ENCODE data around the gene GIPC2.

GIPC2 gene

DNA sequence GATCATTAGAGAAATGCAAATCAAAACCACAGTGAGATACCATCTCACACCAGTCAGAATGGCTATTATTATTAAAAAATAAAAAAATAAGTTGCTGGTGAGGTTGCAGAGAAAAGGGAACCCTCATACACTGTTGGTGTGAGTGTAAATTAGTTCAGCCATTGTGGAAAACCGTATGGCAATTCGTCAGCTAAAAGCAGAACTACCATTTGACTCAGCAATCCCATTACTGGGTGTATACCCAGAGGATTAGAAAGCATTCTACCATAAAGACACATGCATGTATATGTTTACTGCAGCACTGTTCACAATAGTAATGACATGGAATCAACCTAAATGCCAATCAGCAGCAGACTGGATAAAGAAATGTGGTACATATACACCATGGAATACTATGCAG is 42.2 kb downstream of the GIPC2 start:
- Mint-ChIP-seq H3K27me3 (ENCODE audit: low read depth) (peaks cover 12% of the 10 kb centered on the region), H3K4me3 (no peak overlapping the region), H3K4me1 (ENCODE audit: low read depth) (no peaks in the 10 kb centered on the region), H3K27ac (no peak overlapping the region), H3K36me3 (ENCODE audit: low read depth) (peaks cover 4% of the 10 kb centered on the region), H3K9me3 (peaks cover 25% of the 10 kb centered on the region)
- DNase-seq (ENCODE audit: low spot score), result no peak

DNA sequence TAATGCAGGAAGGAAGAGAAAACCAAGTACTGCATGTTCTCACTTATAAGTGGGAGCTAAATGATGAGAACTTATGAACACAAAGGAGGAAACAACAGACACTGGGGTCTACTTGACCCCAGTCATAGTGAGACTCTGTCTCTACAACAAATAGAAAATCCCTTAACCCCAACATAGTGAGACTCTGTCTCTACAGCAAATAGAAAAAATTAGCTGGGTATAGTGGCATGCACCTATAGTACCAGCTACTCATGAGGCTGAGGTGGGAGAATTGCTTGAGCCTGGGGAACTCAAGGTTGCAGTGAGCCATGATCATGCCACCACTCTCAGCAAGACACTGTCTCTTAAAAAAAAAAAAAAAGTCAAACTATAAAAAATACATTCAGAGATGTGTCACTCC is 42.7 kb downstream of the GIPC2 start:
- peaks cover 4% of the 10 kb centered on the region for H3K36me3 Mint-ChIP-seq (ENCODE audit: low read depth)
- no peaks in the 10 kb centered on the region for H3K4me1 Mint-ChIP-seq (ENCODE audit: low read depth)
- peaks cover 12% of the 10 kb centered on the region for H3K27me3 Mint-ChIP-seq (ENCODE audit: low read depth)
- peaks cover 25% of the 10 kb centered on the region for H3K9me3 Mint-ChIP-seq
- H3K4me3 Mint-ChIP-seq, result no peak overlapping the region
- no peak overlapping the region for H3K27ac Mint-ChIP-seq
- no peak for DNase-seq (ENCODE audit: low spot score)

DNA sequence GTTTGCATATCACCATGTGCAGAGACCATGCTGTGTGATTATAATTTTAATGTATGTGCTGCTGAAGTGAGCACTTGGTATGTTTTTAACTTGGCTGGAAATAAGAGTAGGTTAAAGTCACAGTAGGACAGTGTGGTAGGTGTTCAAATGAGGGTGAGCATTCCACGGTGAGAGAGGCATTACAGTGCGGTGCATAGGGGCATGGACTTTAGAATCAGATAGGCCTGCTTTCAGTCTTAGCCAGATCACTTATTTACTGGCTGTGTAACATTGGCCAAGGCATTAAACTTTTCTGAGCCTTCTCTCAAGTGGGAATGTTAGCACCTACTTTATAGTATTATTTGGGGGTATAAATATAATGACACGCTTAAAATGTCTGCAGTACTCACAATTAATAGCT is 43.2 kb downstream of the GIPC2 start:
- Mint-ChIP-seq H3K27ac (no peak overlapping the region), H3K36me3 (ENCODE audit: low read depth) (peaks cover 4% of the 10 kb centered on the region), H3K27me3 (ENCODE audit: low read depth) (peaks cover 12% of the 10 kb centered on the region), H3K9me3 (peaks cover 25% of the 10 kb centered on the region), H3K4me3 (no peak overlapping the region), H3K4me1 (ENCODE audit: low read depth) (no peaks in the 10 kb centered on the region)
- DNase-seq (ENCODE audit: low spot score), result no peak

DNA sequence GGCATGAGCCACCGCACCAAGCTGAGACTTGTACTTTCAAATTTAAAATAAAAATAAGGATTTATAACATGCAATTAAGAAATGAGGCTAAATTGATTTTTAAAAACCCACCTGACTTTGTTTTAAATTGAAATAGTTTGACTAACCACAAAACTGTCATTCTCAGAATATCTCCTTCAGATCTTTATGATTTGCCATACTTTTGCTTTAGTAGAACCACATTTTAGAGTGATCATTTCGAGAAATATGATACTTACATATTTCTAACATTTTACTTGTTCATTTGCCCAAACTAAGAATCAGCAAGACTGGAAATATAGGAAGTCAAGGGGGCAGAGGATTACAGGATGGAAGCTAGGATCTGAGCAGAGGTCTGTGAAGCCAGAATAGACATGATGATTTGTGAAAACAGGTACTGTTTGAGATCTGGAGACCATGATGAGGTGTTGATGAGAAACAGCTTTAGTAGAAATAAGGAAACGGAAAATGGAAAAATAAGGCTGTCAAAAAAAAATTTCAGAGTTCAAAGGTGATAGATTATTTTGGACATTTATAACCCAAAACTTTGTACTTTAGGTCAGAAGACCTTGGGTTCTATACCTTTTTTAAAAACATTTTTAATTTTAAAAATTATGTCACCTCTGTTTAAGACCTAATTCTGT is 44.8 kb downstream of the GIPC2 start:
- H3K4me1 Mint-ChIP-seq (ENCODE audit: low read depth), result no peaks in the 10 kb centered on the region
- H3K4me3 Mint-ChIP-seq, result no peak overlapping the region
- H3K27me3 Mint-ChIP-seq (ENCODE audit: low read depth), result peaks cover 4% of the 10 kb centered on the region
- H3K9me3 Mint-ChIP-seq, result peaks cover 14% of the 10 kb centered on the region
- no peak for DNase-seq (ENCODE audit: low spot score)
- no peak overlapping the region for H3K27ac Mint-ChIP-seq
- H3K36me3 Mint-ChIP-seq (ENCODE audit: low read depth), result peaks cover 2% of the 10 kb centered on the region

DNA sequence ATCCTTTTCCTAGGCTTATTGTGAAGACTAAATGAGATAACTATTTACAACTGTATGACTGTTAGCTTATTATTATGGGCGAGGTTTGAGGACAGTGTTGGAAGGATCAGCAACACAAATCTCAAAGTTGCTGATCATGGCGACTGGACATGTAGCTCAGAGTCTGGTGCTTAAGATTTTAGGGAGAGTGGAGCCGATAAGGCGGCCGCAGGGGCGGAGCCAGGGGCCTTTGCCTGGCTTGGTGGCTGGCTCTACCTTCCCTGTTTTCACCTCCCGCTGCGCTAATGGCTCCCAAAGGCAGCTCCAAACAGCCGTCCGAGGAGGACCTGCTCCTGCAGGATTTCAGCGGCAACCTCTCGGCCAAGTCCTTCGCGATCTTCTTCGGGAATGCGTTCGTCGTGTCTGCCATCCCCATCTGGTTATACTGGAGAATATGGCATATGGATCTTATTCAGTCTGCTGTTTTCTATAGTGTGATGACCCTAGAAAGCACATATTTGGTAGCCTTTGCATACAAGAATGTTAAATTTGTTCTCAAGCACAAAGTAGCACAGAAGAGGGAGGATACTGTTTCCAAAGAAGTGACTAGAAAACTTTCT is 45.5 kb downstream of the GIPC2 start:
- no peak overlapping the region for H3K27ac Mint-ChIP-seq
- H3K9me3 Mint-ChIP-seq, result peaks cover 7% of the 10 kb centered on the region
- no peak overlapping the region for H3K4me3 Mint-ChIP-seq
- no peaks in the 10 kb centered on the region for H3K4me1 Mint-ChIP-seq (ENCODE audit: low read depth)
- no peak for DNase-seq (ENCODE audit: low spot score)
- H3K27me3 Mint-ChIP-seq (ENCODE audit: low read depth), result peaks cover 4% of the 10 kb centered on the region
- no peaks in the 10 kb centered on the region for H3K36me3 Mint-ChIP-seq (ENCODE audit: low read depth)

DNA sequence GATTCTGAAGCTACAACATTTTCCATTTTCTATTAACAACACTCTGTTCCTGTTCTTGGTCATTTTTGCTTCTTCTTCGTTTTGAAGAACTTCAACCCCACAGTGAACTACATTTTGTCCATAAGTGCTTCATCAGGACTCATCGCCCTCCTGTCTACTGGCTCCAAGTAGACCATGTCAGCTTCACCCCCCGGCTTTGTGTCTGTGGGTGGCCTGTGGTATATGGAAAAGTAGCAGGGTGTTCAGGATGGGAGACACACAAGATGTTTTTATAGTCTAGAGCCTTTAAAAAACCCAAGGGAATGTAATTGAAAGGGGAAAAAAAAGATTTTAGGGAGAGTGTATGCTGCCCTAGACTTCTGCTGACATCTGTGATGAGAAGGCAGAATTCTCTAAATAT is 46.1 kb downstream of the GIPC2 start:
- no peak for DNase-seq (ENCODE audit: low spot score)
- H3K4me3 Mint-ChIP-seq, result no peak overlapping the region
- no peaks in the 10 kb centered on the region for H3K4me1 Mint-ChIP-seq (ENCODE audit: low read depth)
- H3K27me3 Mint-ChIP-seq (ENCODE audit: low read depth), result peaks cover 2% of the 10 kb centered on the region
- H3K36me3 Mint-ChIP-seq (ENCODE audit: low read depth), result no peaks in the 10 kb centered on the region
- no peak overlapping the region for H3K27ac Mint-ChIP-seq
- H3K9me3 Mint-ChIP-seq, result peaks cover 2% of the 10 kb centered on the region

DNA sequence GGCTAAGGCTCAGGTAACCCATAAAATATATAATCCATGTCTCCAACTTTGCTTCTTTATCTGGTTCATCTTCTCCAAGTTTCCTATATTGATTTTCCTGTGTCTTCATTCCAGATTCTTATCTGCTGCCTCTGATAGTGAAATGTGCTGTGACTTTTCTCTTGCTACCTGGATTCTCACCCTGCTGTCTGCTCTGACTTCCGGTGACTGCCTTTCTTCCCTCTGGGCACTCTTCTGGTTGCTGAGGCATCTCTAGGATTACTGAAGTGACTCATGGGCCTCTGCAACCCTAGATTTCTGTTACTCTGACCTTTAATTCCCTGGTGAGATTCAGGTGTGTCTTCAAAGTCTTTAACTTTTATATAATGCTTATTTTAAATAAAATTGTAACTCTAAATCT is 46.9 kb downstream of the GIPC2 start:
- Mint-ChIP-seq H3K27me3 (ENCODE audit: low read depth) (peaks cover 4% of the 10 kb centered on the region), H3K9me3 (no peaks in the 10 kb centered on the region), H3K27ac (no peak overlapping the region), H3K4me1 (ENCODE audit: low read depth) (no peaks in the 10 kb centered on the region), H3K4me3 (no peak overlapping the region), H3K36me3 (ENCODE audit: low read depth) (no peaks in the 10 kb centered on the region)
- DNase-seq (ENCODE audit: low spot score), result no peak

DNA sequence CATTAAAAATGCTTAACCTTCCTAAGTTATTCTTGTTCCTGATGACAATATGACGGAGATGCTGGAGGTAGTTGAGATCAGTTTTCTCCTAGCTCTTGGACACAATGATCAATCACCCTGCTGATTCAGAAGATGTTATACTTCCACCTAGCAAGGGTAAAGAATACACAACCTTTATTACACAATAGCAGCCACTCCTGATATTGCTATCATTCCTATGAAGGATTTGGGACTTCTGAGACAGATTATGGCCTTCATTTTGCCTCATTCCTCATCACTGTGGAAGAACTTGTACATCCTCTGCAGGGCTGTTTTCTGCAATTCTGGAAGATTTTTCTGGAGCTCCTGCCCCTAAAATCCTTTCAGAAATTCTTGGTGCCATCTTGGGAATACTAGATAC is 47.8 kb downstream of the GIPC2 start:
- H3K4me1 Mint-ChIP-seq (ENCODE audit: low read depth), result no peaks in the 10 kb centered on the region
- H3K36me3 Mint-ChIP-seq (ENCODE audit: low read depth), result no peaks in the 10 kb centered on the region
- no peak overlapping the region for H3K4me3 Mint-ChIP-seq
- no peaks in the 10 kb centered on the region for H3K9me3 Mint-ChIP-seq
- DNase-seq (ENCODE audit: low spot score), result no peak
- H3K27ac Mint-ChIP-seq, result no peak overlapping the region
- H3K27me3 Mint-ChIP-seq (ENCODE audit: low read depth), result peaks cover 4% of the 10 kb centered on the region

DNA sequence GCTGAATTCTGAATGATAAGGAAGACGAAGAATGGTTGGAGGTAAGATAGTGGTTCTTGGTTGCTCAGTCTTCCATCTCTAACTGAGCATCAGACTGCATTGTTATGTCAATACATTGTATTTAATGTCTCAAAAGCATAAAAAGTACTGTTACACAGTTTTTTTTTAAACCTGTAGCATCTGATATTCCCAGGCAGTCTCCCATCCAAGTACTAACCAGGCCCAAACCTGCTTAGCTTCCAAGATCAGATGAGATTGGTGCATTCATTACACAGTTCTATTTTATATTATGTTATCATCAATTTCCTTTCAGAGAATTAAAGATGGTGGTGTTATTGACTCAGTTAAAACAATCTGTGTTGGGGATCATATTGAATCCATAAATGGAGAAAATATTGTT is 48.9 kb downstream of the GIPC2 start:
- no peaks in the 10 kb centered on the region for H3K9me3 Mint-ChIP-seq
- no peaks in the 10 kb centered on the region for H3K4me1 Mint-ChIP-seq (ENCODE audit: low read depth)
- H3K27ac Mint-ChIP-seq, result no peak overlapping the region
- H3K36me3 Mint-ChIP-seq (ENCODE audit: low read depth), result no peaks in the 10 kb centered on the region
- H3K4me3 Mint-ChIP-seq, result no peak overlapping the region
- peaks cover 4% of the 10 kb centered on the region for H3K27me3 Mint-ChIP-seq (ENCODE audit: low read depth)
- DNase-seq (ENCODE audit: low spot score), result no peak

DNA sequence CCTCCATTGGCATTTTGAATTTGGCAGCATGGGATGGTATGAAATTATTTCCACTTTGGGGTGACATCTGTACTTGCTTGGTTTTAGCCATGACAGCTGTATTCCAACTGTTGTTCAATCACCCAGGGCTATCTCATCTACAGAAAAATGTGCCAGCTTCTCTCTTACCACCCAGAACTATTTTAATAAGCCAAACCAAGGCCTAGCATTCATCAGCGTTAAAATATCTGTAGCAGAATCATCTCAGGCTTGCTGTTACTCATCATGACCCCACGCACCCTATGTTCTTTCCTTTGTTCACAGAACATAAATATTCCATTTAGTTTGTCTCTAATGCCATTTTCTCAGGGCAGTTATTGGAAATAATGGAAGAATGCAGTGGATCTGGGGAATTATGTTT is 49.8 kb downstream of the GIPC2 start:
- no peak for DNase-seq (ENCODE audit: low spot score)
- Mint-ChIP-seq H3K4me3 (no peak overlapping the region), H3K4me1 (ENCODE audit: low read depth) (no peaks in the 10 kb centered on the region), H3K27ac (no peak overlapping the region), H3K27me3 (ENCODE audit: low read depth) (peaks cover 4% of the 10 kb centered on the region), H3K36me3 (ENCODE audit: low read depth) (no peaks in the 10 kb centered on the region), H3K9me3 (no peaks in the 10 kb centered on the region)

DNA sequence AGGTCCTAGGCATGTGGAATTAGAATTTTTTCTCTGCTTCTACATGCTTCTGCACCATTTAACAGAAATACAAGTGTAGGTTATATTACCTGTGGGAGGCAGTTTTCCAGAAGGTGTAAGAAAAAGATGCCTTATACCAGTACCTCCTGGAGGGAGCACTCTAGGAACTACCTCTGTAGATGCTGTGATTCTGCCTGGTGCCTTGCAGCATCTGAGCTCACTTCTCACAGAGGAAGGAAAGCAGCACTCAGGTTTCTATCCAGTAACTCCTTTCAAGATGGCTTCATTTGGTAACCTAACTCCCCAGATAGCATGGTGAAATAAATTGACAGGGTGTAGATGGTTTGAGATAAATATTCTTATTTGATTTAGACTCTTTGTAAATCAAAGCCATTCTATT is 50.3 kb downstream of the GIPC2 start:
- DNase-seq (ENCODE audit: low spot score), result no peak
- Mint-ChIP-seq H3K9me3 (no peaks in the 10 kb centered on the region), H3K36me3 (ENCODE audit: low read depth) (no peaks in the 10 kb centered on the region), H3K27ac (no peak overlapping the region), H3K4me3 (no peak overlapping the region), H3K4me1 (ENCODE audit: low read depth) (no peaks in the 10 kb centered on the region), H3K27me3 (ENCODE audit: low read depth) (peaks cover 4% of the 10 kb centered on the region)

DNA sequence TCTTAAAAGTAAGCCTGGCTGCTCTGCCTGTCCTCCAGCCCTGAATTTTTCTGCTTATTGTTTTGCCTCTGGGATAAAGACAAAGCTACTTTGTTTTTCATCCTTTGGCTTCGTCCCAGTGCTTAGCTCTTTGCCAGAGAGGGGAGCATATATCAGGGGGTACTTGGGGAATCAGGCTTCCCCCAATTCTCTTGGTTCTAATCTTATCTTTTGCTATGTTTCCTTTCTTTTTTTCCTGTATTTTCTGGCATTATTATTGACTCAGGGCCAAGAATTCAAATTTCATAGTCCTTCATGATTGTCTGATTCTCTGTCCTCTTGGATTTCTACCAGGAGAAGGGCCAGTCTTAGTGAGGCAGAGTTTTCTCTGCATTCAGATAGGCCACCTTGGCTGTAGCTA is 51.2 kb downstream of the GIPC2 start:
- Mint-ChIP-seq H3K4me1 (ENCODE audit: low read depth) (no peaks in the 10 kb centered on the region), H3K27me3 (ENCODE audit: low read depth) (peaks cover 2% of the 10 kb centered on the region), H3K9me3 (no peaks in the 10 kb centered on the region), H3K36me3 (ENCODE audit: low read depth) (no peaks in the 10 kb centered on the region), H3K4me3 (no peak overlapping the region), H3K27ac (no peak overlapping the region)
- DNase-seq (ENCODE audit: low spot score), result no peak

DNA sequence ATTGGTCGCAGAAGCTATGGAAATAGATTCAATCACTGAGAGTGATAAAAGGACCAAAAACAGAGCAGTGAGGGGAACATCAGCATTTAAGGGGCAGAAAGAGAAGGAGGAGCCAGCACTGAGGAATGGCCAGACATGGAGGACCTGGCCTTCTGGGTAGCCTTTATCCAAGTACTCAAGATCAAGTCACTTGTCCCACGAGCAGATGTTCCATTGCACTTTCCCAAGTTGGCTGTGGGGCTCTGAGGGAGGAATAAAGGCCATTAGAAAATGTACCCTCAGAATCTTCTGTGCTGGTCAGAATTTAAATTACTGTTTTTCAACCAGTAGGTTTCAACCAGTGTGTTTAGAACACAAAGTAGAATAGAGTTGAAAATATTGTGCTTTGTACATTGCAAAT is 55.3 kb downstream of the GIPC2 start:
- H3K27me3 Mint-ChIP-seq (ENCODE audit: low read depth), result peaks cover 2% of the 10 kb centered on the region
- H3K4me1 Mint-ChIP-seq (ENCODE audit: low read depth), result no peaks in the 10 kb centered on the region
- no peaks in the 10 kb centered on the region for H3K9me3 Mint-ChIP-seq
- no peaks in the 10 kb centered on the region for H3K36me3 Mint-ChIP-seq (ENCODE audit: low read depth)
- no peak for DNase-seq (ENCODE audit: low spot score)
- no peak overlapping the region for H3K27ac Mint-ChIP-seq
- no peak overlapping the region for H3K4me3 Mint-ChIP-seq

DNA sequence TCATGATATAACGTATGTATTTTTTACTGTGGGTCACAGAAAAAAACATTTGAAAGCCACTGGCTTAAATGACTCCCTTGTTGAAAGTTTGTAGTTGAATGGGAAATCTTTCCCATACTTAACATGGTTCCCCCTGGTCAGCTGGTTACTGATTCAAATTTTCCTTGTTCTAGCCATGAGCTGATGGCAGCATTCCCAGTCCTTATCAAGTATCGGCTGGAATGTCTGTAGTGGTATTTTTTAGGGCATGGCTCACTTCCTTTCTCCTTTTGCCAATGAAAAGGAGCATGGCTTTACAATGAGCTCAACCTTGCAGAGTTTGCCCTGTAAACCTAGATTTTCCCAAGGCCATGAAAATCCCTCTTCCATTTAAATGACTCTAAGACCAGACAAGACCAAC is 55.7 kb downstream of the GIPC2 start:
- Mint-ChIP-seq H3K27ac (no peak overlapping the region), H3K4me3 (no peak overlapping the region), H3K27me3 (ENCODE audit: low read depth) (peaks cover 2% of the 10 kb centered on the region), H3K4me1 (ENCODE audit: low read depth) (no peaks in the 10 kb centered on the region), H3K9me3 (no peaks in the 10 kb centered on the region), H3K36me3 (ENCODE audit: low read depth) (no peaks in the 10 kb centered on the region)
- DNase-seq (ENCODE audit: low spot score), result no peak

DNA sequence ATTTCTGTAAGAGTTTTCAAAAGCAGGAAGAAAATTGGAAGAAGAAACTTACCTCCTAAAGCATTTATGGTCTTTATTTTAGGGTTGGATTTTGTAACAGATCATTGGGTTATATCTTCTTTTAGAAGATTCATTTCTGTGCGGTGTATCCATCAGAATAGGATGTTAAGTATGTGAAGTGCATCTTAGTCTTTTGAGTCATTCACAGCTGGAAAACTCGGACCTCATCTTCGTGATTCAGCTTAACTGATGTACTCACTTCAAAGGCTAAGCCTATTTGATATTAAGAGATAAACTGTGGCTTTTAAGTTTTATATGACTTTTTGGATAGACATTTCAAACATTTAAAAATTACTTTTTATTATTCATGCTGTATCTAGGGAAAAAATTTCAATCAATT is 56.3 kb downstream of the GIPC2 start:
- Mint-ChIP-seq H3K4me1 (ENCODE audit: low read depth) (no peaks in the 10 kb centered on the region), H3K9me3 (no peaks in the 10 kb centered on the region)
- no peak for DNase-seq (ENCODE audit: low spot score)

More for the DNA sequence above, 56.3 kb downstream of the GIPC2 start:
- Mint-ChIP-seq H3K27ac (no peak overlapping the region), H3K36me3 (ENCODE audit: low read depth) (no peaks in the 10 kb centered on the region), H3K27me3 (ENCODE audit: low read depth) (peaks cover 3% of the 10 kb centered on the region), H3K4me3 (no peak overlapping the region)
